Activated naive CD4-positive, alpha-beta T cell treated with anti-CD3 and anti-CD28 coated beads, Interleukin-2, amount 10 ng/mL, durations not matched to agents 7 days and 5 days (primary cell): ENCODE measurements around the gene FCER2.

Experiments
- CTCF ChIA-PET: fragments of 350-600 bp; sonication (Branson Sonifier 250); formaldehyde crosslinking; loops from one replicate; lab custom pipeline; 2021; ENCODE audit warnings: antibody characterized with exemption; lab: Charles Lee
- DNase-seq: peaks from one replicate; pipeline ENCODE4 v3.0.0-alpha.2; 2020
- H3K27ac Mint-ChIP-seq: one replicate; pipeline ENCODE4 v1.8.0; 2021; ENCODE audit warnings: mild to moderate bottlenecking, moderate library complexity, mixed read lengths
- H3K27me3 Mint-ChIP-seq: one replicate; pipeline ENCODE4 v1.8.0; 2021; ENCODE audit warnings: mild to moderate bottlenecking, mixed read lengths
- H3K36me3 Mint-ChIP-seq: one replicate; pipeline ENCODE4 v1.8.0; 2021; ENCODE audit warnings: mixed read lengths
- H3K4me1 Mint-ChIP-seq: one replicate; pipeline ENCODE4 v1.8.0; 2021; ENCODE audit warnings: mixed read lengths
- H3K4me3 Mint-ChIP-seq: one replicate; pipeline ENCODE4 v1.8.0; 2021; ENCODE audit warnings: mild to moderate bottlenecking, moderate library complexity, mixed read lengths
- H3K9me3 Mint-ChIP-seq: one replicate; pipeline ENCODE4 v1.8.0; 2021; ENCODE audit warnings: mixed read lengths

FCER2 gene

DNA sequence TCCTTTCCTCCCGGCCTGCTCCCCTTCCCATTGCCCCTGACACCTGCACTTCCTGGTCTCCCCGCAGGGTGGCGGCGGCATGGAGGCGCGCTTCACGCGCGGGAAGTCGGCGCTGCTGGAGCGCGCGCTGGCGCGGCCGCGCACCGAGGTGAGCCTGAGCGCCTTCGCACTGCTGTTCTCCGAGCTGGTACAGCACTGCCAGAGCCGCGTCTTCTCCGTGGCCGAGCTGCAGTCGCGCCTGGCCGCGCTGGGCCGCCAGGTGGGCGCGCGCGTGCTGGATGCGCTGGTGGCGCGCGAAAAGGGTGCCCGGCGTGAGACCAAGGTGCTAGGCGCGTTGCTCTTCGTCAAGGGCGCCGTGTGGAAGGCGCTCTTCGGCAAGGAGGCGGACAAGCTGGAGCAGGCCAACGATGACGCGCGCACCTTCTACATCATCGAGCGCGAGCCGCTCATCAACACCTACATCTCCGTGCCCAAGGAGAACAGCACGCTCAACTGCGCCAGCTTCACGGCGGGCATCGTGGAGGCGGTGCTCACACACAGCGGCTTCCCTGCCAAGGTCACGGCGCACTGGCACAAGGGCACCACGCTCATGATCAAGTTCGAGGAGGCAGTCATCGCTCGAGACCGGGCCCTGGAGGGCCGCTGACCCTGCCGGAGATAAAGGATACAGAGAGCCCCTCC, 19.6 kb downstream of the FCER2 start:
- no peak for DNase-seq
- H3K27ac Mint-ChIP-seq, result peak overlapping the region; percentile 93
- no peaks in the 10 kb centered on the region for H3K9me3 Mint-ChIP-seq
- peaks cover 35% of the 10 kb centered on the region for H3K4me1 Mint-ChIP-seq
- peak overlapping the region; percentile 90 for H3K4me3 Mint-ChIP-seq
- H3K27me3 Mint-ChIP-seq, result peaks cover 16% of the 10 kb centered on the region
- CTCF ChIA-PET, result interaction anchor here (2.7 kb wide), 1 partner anchor 30 kb away, joined by 38 read pairs; no protein-coding TSS in a partner anchor
- H3K36me3 Mint-ChIP-seq, result peaks cover 11% of the 10 kb centered on the region

DNA sequence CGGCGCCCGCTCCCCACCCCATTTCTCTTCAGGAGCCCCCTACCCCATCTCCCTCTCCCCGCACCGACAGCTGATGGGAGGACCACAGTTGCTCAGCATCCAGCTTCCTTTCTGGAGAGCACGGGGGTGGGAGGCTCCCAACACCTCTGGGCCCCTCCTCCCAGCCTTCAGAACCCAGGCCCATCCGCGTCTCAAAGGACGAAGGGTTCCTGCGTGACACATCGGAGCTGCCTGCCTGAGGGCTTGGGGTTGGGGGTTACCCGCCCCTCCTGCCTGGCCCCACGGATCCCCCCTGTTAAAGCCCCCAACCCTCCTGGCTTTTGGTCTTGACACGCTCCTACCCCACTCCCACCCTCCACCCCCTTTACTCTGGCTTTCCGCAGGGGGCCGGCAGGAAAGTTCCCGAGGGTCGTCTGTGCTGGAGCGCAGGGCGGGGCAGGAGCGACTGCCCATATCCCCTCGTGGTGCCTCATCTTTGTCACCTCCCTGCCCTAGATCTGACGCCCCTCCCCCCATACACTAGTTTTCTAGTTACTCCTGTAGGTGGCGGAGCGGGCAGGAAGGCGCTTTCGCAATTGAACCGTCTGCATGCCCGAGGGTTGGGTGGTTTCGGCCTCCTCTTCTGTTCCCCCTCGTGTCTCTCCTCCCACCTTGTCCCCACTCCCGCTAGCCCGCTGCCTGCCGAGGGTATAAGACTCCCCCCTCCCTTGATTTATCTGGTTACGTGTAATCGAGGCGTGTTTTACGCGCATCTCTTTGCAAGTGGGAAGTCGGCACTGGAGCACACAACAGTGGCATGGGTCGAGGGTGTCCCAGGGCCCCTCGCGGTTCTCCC, 20.4 kb downstream of the FCER2 start:
- DNase-seq, result peak; percentile 92
- Mint-ChIP-seq H3K27ac (peak overlapping the region; percentile 93), H3K36me3 (peaks cover 11% of the 10 kb centered on the region), H3K27me3 (peaks cover 23% of the 10 kb centered on the region), H3K4me3 (peak overlapping the region; percentile 90), H3K4me1 (peaks cover 43% of the 10 kb centered on the region), H3K9me3 (no peaks in the 10 kb centered on the region)
- CTCF ChIA-PET, result interaction anchor here (0.6 to 2.7 kb wide), 41 partner anchors 9 to 582 kb away, joined by 3 to 38 read pairs (median 4); partner anchors contain the start of genes PEX11G, RETN and STXBP2

DNA sequence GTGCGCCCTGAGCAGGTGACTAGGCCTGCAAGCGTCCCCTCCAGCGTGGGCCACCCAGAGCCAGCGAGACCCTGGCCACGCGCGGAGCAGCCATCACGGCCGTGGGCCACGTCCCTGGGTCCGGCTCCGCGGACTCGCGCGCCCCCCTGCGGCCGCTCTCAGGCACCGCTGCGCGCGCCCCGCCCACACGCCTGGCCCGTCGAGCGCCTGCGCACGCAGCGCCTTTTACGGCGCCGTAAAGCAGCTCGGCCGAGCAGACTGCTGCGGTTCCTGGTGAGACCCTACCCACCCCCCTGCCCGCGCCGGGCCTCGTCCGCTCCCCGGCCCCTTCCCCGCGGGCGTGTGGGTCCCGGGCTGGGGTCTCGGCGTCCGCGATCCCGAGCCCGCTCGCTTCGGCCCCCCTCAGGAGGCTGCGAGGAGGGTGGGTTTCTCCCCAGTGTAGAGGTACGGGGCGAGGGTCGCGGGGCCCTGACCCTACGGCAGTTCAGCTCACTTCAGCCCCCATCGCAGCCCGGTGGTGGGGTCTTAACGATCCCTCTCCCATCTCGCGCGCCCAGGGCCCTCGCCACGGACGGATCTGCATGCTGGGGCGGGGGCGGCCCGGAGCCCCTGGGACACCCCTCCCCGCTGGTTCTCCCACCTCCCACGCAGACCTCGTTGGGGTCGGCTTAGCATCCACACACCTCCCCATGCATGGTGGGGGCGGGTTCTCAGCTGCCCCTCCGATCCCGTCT, 21.2 kb downstream of the FCER2 start, which contains the start of gene TRAPPC5:
TRAPPC5 (plus strand) TSS at position 228 of the 734 bp plus-strand sequence. CDS start 1,421 bp downstream, outside the sequence.
- no peaks in the 10 kb centered on the region for H3K9me3 Mint-ChIP-seq
- H3K27me3 Mint-ChIP-seq, result peaks cover 31% of the 10 kb centered on the region
- peak within 1 kb of the TSS; percentile 90 for H3K4me3 Mint-ChIP-seq
- peaks cover 11% of the 10 kb centered on the region for H3K36me3 Mint-ChIP-seq
- H3K4me1 Mint-ChIP-seq, result peaks cover 51% of the 10 kb centered on the region
- DNase-seq, result peak; percentile 88
- H3K27ac Mint-ChIP-seq, result peak within 1 kb of the TSS; percentile 93
- CTCF ChIA-PET, result interaction anchor here (0.6 to 2.7 kb wide), 42 partner anchors 10 to 581 kb away, joined by 3 to 38 read pairs (median 4); partner anchors contain the start of genes PEX11G, RETN and STXBP2

DNA sequence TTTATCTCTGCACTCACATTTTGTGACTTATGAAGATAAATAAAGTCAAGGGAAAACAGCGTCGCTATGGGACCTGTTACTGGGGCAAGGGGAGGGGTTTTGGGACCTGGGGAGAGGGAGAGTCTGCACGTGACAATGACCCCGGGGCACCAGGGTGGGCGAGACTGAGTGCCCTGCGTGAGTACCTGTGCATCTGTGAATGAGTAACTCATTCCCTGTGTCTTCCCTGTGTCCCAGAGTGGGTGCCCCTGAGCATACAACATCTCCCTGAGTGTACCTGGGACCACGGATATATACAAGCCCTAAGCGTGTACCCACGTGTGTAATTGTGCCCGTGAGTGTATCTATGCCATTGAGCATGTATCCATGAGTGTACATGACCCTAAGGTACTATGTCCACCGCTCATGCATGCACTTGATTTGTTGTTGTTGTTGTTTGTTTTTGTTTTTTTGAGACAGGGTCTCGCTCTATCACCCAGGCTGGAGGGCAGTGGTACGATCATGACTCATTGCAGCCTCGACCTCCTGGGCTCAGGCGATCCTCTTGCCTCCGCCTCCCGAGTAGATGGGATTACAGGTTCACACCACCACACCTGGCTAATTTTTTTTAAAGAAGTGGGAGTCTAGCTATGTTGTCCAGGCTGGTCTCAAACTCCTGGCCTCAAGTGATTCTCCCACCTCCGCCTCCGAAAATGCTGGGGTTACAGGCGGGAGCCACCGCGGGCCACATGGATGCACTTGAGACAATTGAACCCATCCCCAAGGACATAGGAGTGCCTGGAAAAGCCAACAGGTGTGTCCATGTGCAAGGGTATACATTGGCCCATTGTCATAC, 21.9 kb downstream of the FCER2 start:
- DNase-seq, result no peak
- CTCF ChIA-PET, result interaction anchor here (0.8 to 2.7 kb wide), 22 partner anchors 10 to 335 kb away, joined by 3 to 38 read pairs (median 5); partner anchors contain the start of genes PEX11G, RETN and STXBP2
- peak overlapping the region; percentile 74 for H3K27ac Mint-ChIP-seq
- H3K9me3 Mint-ChIP-seq, result no peaks in the 10 kb centered on the region
- peaks cover 11% of the 10 kb centered on the region for H3K36me3 Mint-ChIP-seq
- peaks cover 52% of the 10 kb centered on the region for H3K4me1 Mint-ChIP-seq
- H3K27me3 Mint-ChIP-seq, result peaks cover 39% of the 10 kb centered on the region
- peak overlapping the region; percentile 90 for H3K4me3 Mint-ChIP-seq

DNA sequence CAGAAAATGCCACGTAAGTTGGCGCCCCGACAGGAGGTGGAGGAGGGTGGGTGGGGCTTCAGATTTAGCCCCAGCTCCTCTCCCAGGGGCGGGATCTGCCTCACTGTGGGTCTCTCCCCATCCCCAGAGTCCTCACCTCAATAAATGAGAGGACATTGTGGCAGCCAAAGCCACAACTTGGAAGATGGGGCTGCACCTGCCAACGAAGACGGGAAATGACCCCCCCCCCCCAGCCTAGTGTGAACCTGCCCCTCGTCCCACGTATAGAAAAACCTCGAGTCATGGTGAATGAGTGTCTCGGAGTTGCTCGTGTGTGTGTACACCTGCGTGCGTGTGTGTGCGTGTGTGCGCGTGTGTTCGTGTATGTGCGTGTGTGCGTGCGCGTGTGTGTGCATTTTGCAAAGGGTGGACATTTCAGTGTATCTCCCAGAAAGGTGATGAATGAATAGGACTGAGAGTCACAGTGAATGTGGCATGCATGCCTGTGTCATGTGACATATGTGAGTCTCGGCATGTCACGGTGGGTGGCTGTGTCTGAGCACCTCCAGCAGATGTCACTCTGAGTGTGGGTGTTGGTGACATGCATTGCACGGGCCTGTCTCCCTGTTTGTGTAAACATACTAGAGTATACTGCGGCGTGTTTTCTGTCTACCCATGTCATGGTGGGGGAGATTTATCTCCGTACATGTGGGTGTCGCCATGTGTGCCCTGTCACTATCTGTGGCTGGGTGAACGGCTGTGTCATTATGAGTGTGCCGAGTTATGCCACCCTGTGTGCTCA, 22.8 kb downstream of the FCER2 start:
- Mint-ChIP-seq H3K27me3 (peaks cover 47% of the 10 kb centered on the region), H3K4me3 (peak overlapping the region; percentile 39), H3K36me3 (peaks cover 11% of the 10 kb centered on the region), H3K27ac (peak overlapping the region; percentile 74), H3K4me1 (peaks cover 57% of the 10 kb centered on the region), H3K9me3 (no peaks in the 10 kb centered on the region)
- CTCF ChIA-PET, result interaction anchor here (0.9 to 1.4 kb wide), 4 partner anchors 22 to 128 kb away, joined by 3 to 6 read pairs (median 4); no protein-coding TSS in a partner anchor
- peak; percentile 79 for DNase-seq

DNA sequence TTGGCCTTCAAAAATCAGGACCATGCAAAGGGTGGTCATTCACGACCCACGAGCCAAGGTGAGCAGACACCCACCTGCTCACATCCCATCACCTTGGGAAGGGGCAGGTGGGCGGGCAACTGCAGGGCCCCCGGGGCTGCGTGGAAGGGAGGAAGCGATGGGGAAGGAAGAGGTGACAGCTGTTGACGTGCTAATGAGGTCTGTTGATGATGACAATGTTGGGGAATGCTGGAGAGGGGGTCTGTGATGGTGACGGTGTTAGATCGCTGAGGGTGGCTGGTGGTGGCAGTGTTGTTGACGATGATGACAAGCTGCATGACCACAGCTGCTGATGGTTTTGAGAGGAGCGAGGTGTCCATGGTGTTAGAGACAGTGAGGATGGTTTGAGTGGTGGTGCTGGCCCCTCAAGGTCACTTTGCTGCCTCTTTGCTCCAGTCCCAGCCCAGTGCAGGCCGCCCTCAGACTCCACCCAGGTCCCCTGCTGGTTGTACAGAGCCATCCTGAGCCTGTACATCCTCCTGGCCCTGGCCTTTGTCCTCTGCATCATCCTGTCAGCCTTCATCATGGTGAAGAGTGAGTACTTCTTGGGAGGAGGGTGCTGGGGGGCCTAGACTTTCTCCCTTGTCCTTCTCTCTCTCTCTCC, 24.1 kb downstream of the FCER2 start:
- peaks cover 8% of the 10 kb centered on the region for H3K36me3 Mint-ChIP-seq
- H3K27ac Mint-ChIP-seq, result no peak overlapping the region
- H3K9me3 Mint-ChIP-seq, result no peaks in the 10 kb centered on the region
- H3K4me3 Mint-ChIP-seq, result no peak overlapping the region
- peaks cover 61% of the 10 kb centered on the region for H3K27me3 Mint-ChIP-seq
- CTCF ChIA-PET, result interaction anchor here (1.0 to 1.4 kb wide), 3 partner anchors 109 to 129 kb away, joined by 4 to 6 read pairs (median 5); no protein-coding TSS in a partner anchor
- DNase-seq, result no peak
- peaks cover 60% of the 10 kb centered on the region for H3K4me1 Mint-ChIP-seq

DNA sequence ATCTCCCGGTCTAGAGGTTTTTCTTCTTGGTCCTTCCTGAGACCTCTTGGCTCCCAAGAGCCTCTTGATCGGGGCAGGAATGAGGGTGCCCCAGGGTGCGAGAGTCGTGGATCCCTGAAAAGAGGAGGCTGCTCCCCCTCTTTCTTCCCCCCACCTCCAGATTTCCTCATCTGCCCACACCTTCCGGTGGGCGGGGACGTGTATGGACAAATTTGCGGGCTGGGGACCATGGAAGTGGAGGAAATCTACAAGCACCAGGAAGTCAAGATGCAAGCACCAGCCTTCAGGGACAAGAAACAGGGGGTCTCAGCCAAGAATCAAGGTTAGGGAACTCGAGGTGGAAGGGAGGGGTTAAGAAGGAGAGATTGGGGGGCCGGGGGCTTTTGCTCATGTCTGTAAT, 25.1 kb downstream of the FCER2 start, which contains the start of gene MCEMP1:
MCEMP1 (plus strand) TSS at position 237 of the 400 bp plus-strand sequence; CDS start at position 268, 31 bp downstream.
- H3K4me1 Mint-ChIP-seq, result peaks cover 59% of the 10 kb centered on the region
- no peak within 1 kb of the TSS for H3K27ac Mint-ChIP-seq
- H3K27me3 Mint-ChIP-seq, result peaks cover 70% of the 10 kb centered on the region
- CTCF ChIA-PET, result interaction anchor here (2.2 kb wide), 1 partner anchor 123 kb away, joined by 7 read pairs; no protein-coding TSS in a partner anchor
- H3K9me3 Mint-ChIP-seq, result no peaks in the 10 kb centered on the region
- DNase-seq, result no peak
- peak within 1 kb of the TSS; percentile 13 for H3K4me3 Mint-ChIP-seq
- H3K36me3 Mint-ChIP-seq, result peaks cover 4% of the 10 kb centered on the region

DNA sequence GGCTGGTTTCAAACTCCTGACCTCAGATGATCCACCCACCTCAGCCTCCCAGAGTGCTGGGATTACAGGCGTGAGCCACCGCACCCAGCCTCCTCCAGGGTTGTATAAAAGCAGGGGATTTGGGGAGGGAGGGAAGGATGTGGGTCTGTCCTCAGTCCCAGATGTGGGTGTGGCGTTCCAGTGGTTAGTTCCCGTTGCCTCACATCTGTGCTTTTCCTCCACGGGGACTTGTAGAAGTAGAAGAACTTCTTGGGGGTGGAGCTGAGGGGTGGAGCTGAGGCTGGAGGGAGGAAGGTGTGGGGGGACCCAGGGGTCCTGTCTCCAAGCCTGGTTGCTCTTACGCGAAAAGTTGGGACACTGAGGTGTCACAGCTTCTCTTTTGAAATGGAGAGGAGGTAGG, 25.6 kb downstream of the FCER2 start:
- CTCF ChIA-PET, result interaction anchor here (0.6 to 2.2 kb wide), 2 partner anchors 108 to 123 kb away, joined by 3 to 7 read pairs; no protein-coding TSS in a partner anchor
- peaks cover 55% of the 10 kb centered on the region for H3K4me1 Mint-ChIP-seq
- DNase-seq, result no peak
- peaks cover 2% of the 10 kb centered on the region for H3K36me3 Mint-ChIP-seq
- H3K27ac Mint-ChIP-seq, result no peak overlapping the region
- peaks cover 75% of the 10 kb centered on the region for H3K27me3 Mint-ChIP-seq
- H3K4me3 Mint-ChIP-seq, result peak overlapping the region; percentile 13
- no peaks in the 10 kb centered on the region for H3K9me3 Mint-ChIP-seq

DNA sequence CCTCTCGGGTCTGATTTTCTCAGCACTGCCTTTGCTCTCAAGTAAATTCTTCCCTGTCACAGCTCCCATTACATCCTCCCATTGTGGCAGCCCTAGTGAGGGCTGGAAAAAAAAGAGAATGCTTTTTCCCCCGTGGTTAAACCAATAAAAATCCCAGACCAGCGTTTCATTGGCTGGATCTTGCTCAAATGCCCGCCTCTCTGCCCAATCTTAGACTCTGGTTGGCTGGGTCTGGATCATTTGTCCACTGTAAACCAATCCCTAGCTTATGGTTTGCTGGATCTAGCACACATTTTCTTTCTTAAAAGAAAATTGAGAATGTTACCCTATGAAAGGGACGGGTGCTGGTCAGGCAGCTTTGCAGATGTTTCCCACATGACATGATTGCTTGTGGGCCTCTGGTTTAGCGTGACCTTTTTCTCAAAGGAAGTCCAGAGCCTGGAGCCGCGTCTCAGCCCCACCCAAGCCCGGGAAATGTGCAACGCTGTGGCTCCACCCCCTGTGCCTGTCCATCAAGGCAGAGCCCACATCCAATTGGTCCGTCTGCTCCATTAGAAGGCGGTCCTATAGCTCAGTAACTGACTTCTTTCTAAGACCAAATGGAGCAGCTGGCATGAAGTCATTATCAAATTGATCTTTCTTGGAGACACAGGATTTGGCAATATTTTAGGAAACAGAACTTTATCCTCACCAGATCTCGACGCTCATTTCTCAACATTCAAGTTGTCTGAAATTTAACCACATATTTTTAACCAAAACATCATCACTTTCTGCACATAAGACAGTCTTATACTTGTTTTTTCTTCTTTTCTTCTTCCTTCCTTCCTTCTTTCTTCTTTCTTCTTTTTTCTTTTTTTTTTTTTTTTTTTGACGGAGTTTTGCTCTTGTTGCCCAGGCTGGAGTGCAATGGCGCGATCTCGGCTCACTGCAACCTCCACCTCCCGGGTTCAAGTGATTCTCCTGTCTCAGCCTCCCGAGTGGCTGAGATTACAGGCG, 27.6 kb downstream of the FCER2 start:
- CTCF ChIA-PET, result no interaction called here
- peaks cover 2% of the 10 kb centered on the region for H3K36me3 Mint-ChIP-seq
- peaks cover 57% of the 10 kb centered on the region for H3K4me1 Mint-ChIP-seq
- H3K4me3 Mint-ChIP-seq, result no peak overlapping the region
- H3K27ac Mint-ChIP-seq, result no peak overlapping the region
- peaks cover 95% of the 10 kb centered on the region for H3K27me3 Mint-ChIP-seq
- H3K9me3 Mint-ChIP-seq, result no peaks in the 10 kb centered on the region
- peak; percentile 55 for DNase-seq

DNA sequence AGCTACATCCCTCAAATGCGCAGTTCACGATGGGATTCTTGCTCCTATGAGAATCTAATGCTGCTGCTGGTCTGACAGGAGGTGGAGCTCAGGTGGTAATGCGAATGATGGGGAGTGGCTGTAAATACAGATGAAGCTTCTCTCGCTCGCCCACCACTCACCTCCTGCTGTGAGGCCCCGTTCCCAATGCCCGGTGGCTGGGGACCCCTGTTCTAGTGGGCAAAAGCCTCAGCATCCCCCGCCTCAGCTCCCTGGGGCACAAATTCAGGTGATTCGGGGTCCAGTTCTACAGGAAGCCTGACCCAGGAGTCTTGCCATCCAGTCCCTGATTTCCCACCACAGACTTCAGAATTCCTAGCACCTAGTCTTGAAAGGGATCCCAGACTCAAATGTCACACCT, 29.4 kb downstream of the FCER2 start:
- peaks cover 90% of the 10 kb centered on the region for H3K27me3 Mint-ChIP-seq
- no peak overlapping the region for H3K27ac Mint-ChIP-seq
- no peak overlapping the region for H3K4me3 Mint-ChIP-seq
- DNase-seq, result no peak
- CTCF ChIA-PET, result interaction anchor here (1.0 kb wide), 1 partner anchor 104 kb away, joined by 4 read pairs; no protein-coding TSS in a partner anchor
- peaks cover 49% of the 10 kb centered on the region for H3K4me1 Mint-ChIP-seq
- no peaks in the 10 kb centered on the region for H3K9me3 Mint-ChIP-seq
- peaks cover 2% of the 10 kb centered on the region for H3K36me3 Mint-ChIP-seq

DNA sequence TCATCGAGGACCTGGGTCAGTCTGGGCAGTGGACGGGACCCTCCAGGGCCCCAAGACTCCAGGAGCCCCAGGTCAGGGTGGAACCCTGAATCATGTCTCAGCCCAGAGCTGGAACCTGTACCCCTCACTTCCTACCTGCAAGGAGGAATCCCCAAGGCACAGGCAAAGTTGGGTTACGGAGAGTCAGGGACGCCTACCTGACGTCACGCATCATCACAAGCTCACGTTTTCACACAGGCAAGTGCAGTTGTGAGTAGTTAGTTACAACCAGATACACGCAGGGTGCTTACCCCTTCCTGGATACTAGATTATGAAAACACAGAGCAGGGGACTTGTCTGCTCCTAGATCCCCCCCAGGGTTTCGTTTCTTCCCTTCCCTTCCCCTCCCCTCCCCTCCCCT, 31.1 kb downstream of the FCER2 start:
- no peak for DNase-seq
- Mint-ChIP-seq H3K9me3 (no peaks in the 10 kb centered on the region), H3K4me1 (peaks cover 32% of the 10 kb centered on the region), H3K4me3 (peak overlapping the region; percentile 63), H3K27me3 (peaks cover 83% of the 10 kb centered on the region), H3K27ac (no peak overlapping the region), H3K36me3 (peaks cover 2% of the 10 kb centered on the region)
- CTCF ChIA-PET, result interaction anchor here (3.2 kb wide), 1 partner anchor 10 kb away, joined by 7 read pairs; the partner anchor contains the start of gene TRAPPC5
